Transverse colon (tissue), 4 donors: Measurements from ENCODE around the gene PIF1. TPM values are rescaled to one million over a fixed set of nuclear protein-coding genes. Genes with fewer than 3 reads are reported as not detected.

Experiments
- DNase-seq: peaks from one replicate; pipeline ENCODE4 v3.0.0-alpha.2; 2019
- H3K27ac ChIP-seq, 4 donors: fragments of 200-600 bp; sonication (generic); 2 replicates each; pipeline ENCODE4 v1.5.1; 2016 to 2018; ENCODE audit warnings: inconsistent platforms in 4 of 4
- H3K27me3 ChIP-seq: fragments of 200-600 bp; sonication (generic); 2 replicates; pipeline ENCODE4 v1.5.1; 2017; ENCODE audit warnings: inconsistent platforms
- H3K36me3 ChIP-seq, 4 donors: fragments of 200-600 bp; sonication (generic); 2 replicates each; pipeline ENCODE4 v1.5.1; 2017 to 2019; ENCODE audit warnings: inconsistent platforms in 4 of 4
- H3K4me1 ChIP-seq, 4 donors: fragments of 200-600 bp; sonication (generic); 2 replicates each; pipeline ENCODE4 v1.5.1; 2017 to 2020; ENCODE audit warnings: inconsistent platforms in 4 of 4
- H3K4me3 ChIP-seq, 4 donors: fragments of 200-600 bp; sonication (generic); 1 replicate in 1 of 4; 2 replicates in 3 of 4; pipeline versions ENCODE4 v1.5.1 to v1.6.1; 2017 to 2019; ENCODE audit warnings: inconsistent platforms in 4 of 4
- H3K9me3 ChIP-seq, 2 donors: fragments of 200-600 bp; sonication (generic); 2 replicates each; pipeline ENCODE4 v1.5.1; 2017 to 2019; ENCODE audit warnings: inconsistent platforms in 2 of 2
- CTCF ChIP-seq, 5 experiments: fragments of 200-600 bp in 3 of 5; fragments of 450-650 bp in 2 of 5; sonication (generic) in 3 of 5; IDR thresholded peaks; 1 replicate in 2 of 5; 2 replicates in 3 of 5; pipeline ENCODE4 v1.5.1; 2016 to 2017; ENCODE audit warnings: antibody characterized with exemption in 5 of 5, inconsistent platforms in 3 of 5, mild to moderate bottlenecking in 2 of 5, moderate library complexity in 1 of 5
- EP300 ChIP-seq: sonication (generic); formaldehyde crosslinking; IDR thresholded peaks from one replicate; pipeline ENCODE4 v1.6.1; 2017; ENCODE audit warnings: antibody characterized with exemption, low read depth
- POLR2A ChIP-seq: fragments of 450-650 bp; IDR thresholded peaks from one replicate; pipeline ENCODE4 v1.6.1; 2016; ENCODE audit warnings: antibody characterized with exemption, mild to moderate bottlenecking, moderate library complexity
- POLR2AphosphoS5 ChIP-seq, 3 donors: sonication (generic); formaldehyde crosslinking; IDR thresholded peaks; one replicate each; pipeline ENCODE4 v1.6.1; 2016; ENCODE audit warnings: antibody characterized with exemption in 3 of 3
- WGBS, 2 donors: methylation state at CpG; one replicate each; pipeline ENCODE4 v1.1.5; 2018; ENCODE audit warnings: low coverage in 1 of 2; 5-methylcytosine and 5-hydroxymethylcytosine counted together
- in situ Hi-C, 4 donors: fragments of 200-750 bp; cut with MboI; loops; one replicate each; pipeline versions ENCODE4 v1.15.0 to v1.15.1; 2017; ENCODE audit warnings: low sequenced_read_pairs in 3 of 4, low pct_ligation_motif_present in 1 of 4, low pct_unique_long_range_greater_than_20kb in 1 of 4
- intact Hi-C: fragments of 100-400 bp; cut with DNase I; formaldehyde crosslinking; loops from one replicate; pipeline ENCODE4 v1.15.1; 2023; ENCODE audit warnings: low total_unique reads
- total RNA-seq, 4 donors: library from RNA; depleted of rRNA; stranded (reverse); fragments of >200 nt; gene quantifications; one replicate each; pipeline ENCODE4 v1.1.0, GENCODE V29; 2016

The PIF1 gene
- total RNA-seq, 4 donors from 2014 or later: 1.1 to 49.8 (median 2.3) TPM

- intact Hi-C loops: no loop called here
- TF ChIP-seq POLR2AphosphoS5 (IDR thresholded peaks at IDR 0.05): no peak
- TF ChIP-seq EP300: no peak
- no peak for TF ChIP-seq POLR2A
- TF ChIP-seq CTCF (IDR thresholded peaks at IDR 0.05): no peak
- no peaks in the 10 kb centered on the region for H3K9me3 ChIP-seq
- WGBS, 2 donors: 66% methylated on average over 3 of the region's 3 CpGs; no CpG with 5 or more reads in 1 of the 2 donors
- peaks cover 18 to 68% (median 43%) of the 10 kb centered on the region in 4 donors for H3K4me1 ChIP-seq
- H3K4me3 ChIP-seq: no peak overlapping the region
- no peak for DNase-seq
- H3K36me3 ChIP-seq: no peaks in the 10 kb centered on the region
- peak overlapping the region in 3 of 4 donors; percentile 40 to 96 (median 94) for H3K27ac ChIP-seq
- no peaks in the 10 kb centered on the region for H3K27me3 ChIP-seq
- in situ Hi-C loops: loop anchor here in 1 of 4 donors (10.0 kb wide), 1 partner anchor 48 kb away; no protein-coding TSS in a partner anchor
Measured at GRCh38 chr15:64847016-64847415, 21.6 kb upstream of the PIF1 start.

- H3K4me3 ChIP-seq: peak overlapping the region in 1 of 4 donors; percentile 69
- peaks cover 16 to 61% (median 36%) of the 10 kb centered on the region in 4 donors for H3K4me1 ChIP-seq
- no peaks in the 10 kb centered on the region for H3K9me3 ChIP-seq
- H3K27me3 ChIP-seq: no peaks in the 10 kb centered on the region
- no peak for DNase-seq
- H3K27ac ChIP-seq: peak overlapping the region; percentile 89 to 96 (median 94)
- TF ChIP-seq EP300: no peak
- no peak for TF ChIP-seq POLR2AphosphoS5 (IDR thresholded peaks at IDR 0.05)
- no peak for TF ChIP-seq POLR2A
- TF ChIP-seq CTCF (IDR thresholded peaks at IDR 0.05): no peak
- WGBS, 2 donors: 52 to 62% methylated on average over 5 to 13 of the region's 13 CpGs
- in situ Hi-C loops: loop anchor here in 1 of 4 donors (10.0 kb wide), 1 partner anchor 49 kb away; no protein-coding TSS in a partner anchor
- intact Hi-C loops: no loop called here
- no peaks in the 10 kb centered on the region for H3K36me3 ChIP-seq
Measured at GRCh38 chr15:64845831-64846595, 20.6 kb upstream of the PIF1 start.

GRCh38 chr15:64845183-64845611 lies 19.8 kb upstream of the PIF1 start:
- in situ Hi-C loops (loop anchor here in 1 of 4 donors (10.0 kb wide), 1 partner anchor 50 kb away; no protein-coding TSS in a partner anchor), intact Hi-C loops (no loop called here)
- peak overlapping the region in 2 of 4 donors; percentile 69 to 91 for H3K4me3 ChIP-seq
- H3K9me3 ChIP-seq: no peaks in the 10 kb centered on the region
- 29 to 39% methylated on average over 2 of the region's 2 CpGs for WGBS, 2 donors
- TF ChIP-seq CTCF (IDR thresholded peaks at IDR 0.05) (no peak), POLR2A (no peak), POLR2AphosphoS5 (IDR thresholded peaks at IDR 0.05) (no peak), EP300 (no peak)
- no peaks in the 10 kb centered on the region for H3K36me3 ChIP-seq
- H3K27me3 ChIP-seq: peaks cover 3% of the 10 kb centered on the region
- DNase-seq: peak; percentile 56
- H3K27ac ChIP-seq: peak overlapping the region; percentile 89 to 96 (median 94)
- H3K4me1 ChIP-seq: peaks cover 18 to 61% (median 39%) of the 10 kb centered on the region in 4 donors

- H3K4me3 ChIP-seq: peak overlapping the region; percentile 1 to 91 (median 77)
- no peak for DNase-seq
- peaks cover 3% of the 10 kb centered on the region for H3K27me3 ChIP-seq
- in situ Hi-C loops: loop anchor here in 1 of 4 donors (10.0 kb wide), 1 partner anchor 50 kb away; no protein-coding TSS in a partner anchor
- TF ChIP-seq POLR2AphosphoS5 (IDR thresholded peaks at IDR 0.05) (no peak), EP300 (no peak), CTCF (IDR thresholded peaks at IDR 0.05) (no peak), POLR2A (no peak)
- intact Hi-C loops: loop anchor here (5.0 kb wide), 1 partner anchor 63 kb away; no protein-coding TSS in a partner anchor
- H3K4me1 ChIP-seq: peaks cover 18 to 61% (median 39%) of the 10 kb centered on the region in 4 donors
- 35 to 37% methylated on average over 4 to 8 of the region's 8 CpGs for WGBS, 2 donors
- peak overlapping the region; percentile 89 to 96 (median 94) for H3K27ac ChIP-seq
- no peaks in the 10 kb centered on the region for H3K36me3 ChIP-seq
- no peaks in the 10 kb centered on the region for H3K9me3 ChIP-seq
Measured at GRCh38 chr15:64844576-64845145, 19.2 kb upstream of the PIF1 start.
